Dermis microvascular lymphatic vessel endothelial cell (primary cell): ENCODE data around the gene INSR. TPM values are rescaled to one million over a fixed set of nuclear protein-coding genes. Genes with fewer than 3 reads are reported as not detected.

Experiments used
- total RNA-seq: library from RNA; depleted of rRNA; stranded (reverse); fragments of >200 nt; gene quantifications from 2 replicates; pipeline ENCODE4 v1.2.1, GENCODE V29; 2014

INSR gene
- total RNA-seq, 1 donor from 2014 or later, result 38.3 TPM

Other genes with a start within 250 kb of the INSR start
- gene MBD3L2, start 245.1 kb downstream of the INSR start, total RNA-seq, result not detected in 2 replicates
- gene MBD3L3, start 235.7 kb downstream of the INSR start, total RNA-seq, result not detected in 2 replicates
- gene ZNF557, start 224.7 kb downstream of the INSR start, total RNA-seq, result 14.0 and 16.2 TPM in 2 replicates
- 20.4 and 22.0 TPM in 2 replicates for gene ARHGEF18, start 54.5 kb upstream of the INSR start, total RNA-seq
- gene PEX11G, start 194.6 kb upstream of the INSR start, total RNA-seq, result 1.8 and 2.3 TPM in 2 replicates
- gene ZNF358, start 221.7 kb upstream of the INSR start, total RNA-seq, result 8.3 and 21.7 TPM in 2 replicates
- 2.8 and 7.1 TPM in 2 replicates for gene MCOLN1, start 228.2 kb upstream of the INSR start, total RNA-seq
- gene PNPLA6, start 241.3 kb upstream of the INSR start, total RNA-seq, result 63.7 and 90.4 TPM in 2 replicates